ENCODE measurements around the gene AGT. TPM values are rescaled to one million over a fixed set of nuclear protein-coding genes. Genes with fewer than 3 reads are reported as not detected.
A peak's percentile ranks its signal among the peaks of the same experiment; 100 is the strongest.

The AGT gene
- total RNA-seq, 6 donors from 2014 or later, result 1.1 to 2.6 (median 1.7) TPM; not detected in 1

- no peak for DNase-seq
- TF ChIP-seq POLR2AphosphoS5 (IDR thresholded peaks at IDR 0.05) (no peak), POLR2A (IDR thresholded peaks at IDR 0.05) (no peak), CTCF (IDR thresholded peaks at IDR 0.05) (no peak)
- no peaks in the 10 kb centered on the region for H3K27me3 ChIP-seq
- no peak overlapping the region for H3K27ac ChIP-seq
- no peak overlapping the region for H3K4me3 ChIP-seq
- H3K9me3 ChIP-seq, result no peaks in the 10 kb centered on the region
- H3K4me1 ChIP-seq, result peaks cover 0 to 11% (median 0%) of the 10 kb centered on the region in 4 donors
- ATAC-seq (ENCODE audit: low FRiP score in 2 of 2), result peak in 1 of 2 donors; percentile 48
- peaks cover 12 to 94% (median 55%) of the 10 kb centered on the region in 4 donors for H3K36me3 ChIP-seq
- WGBS, 2 donors, result 23 to 39% methylated on average over 2 of the region's 2 CpGs
Observed at GRCh38 chr1:230681599-230681998, 32.3 kb downstream of the AGT start.

DNA sequence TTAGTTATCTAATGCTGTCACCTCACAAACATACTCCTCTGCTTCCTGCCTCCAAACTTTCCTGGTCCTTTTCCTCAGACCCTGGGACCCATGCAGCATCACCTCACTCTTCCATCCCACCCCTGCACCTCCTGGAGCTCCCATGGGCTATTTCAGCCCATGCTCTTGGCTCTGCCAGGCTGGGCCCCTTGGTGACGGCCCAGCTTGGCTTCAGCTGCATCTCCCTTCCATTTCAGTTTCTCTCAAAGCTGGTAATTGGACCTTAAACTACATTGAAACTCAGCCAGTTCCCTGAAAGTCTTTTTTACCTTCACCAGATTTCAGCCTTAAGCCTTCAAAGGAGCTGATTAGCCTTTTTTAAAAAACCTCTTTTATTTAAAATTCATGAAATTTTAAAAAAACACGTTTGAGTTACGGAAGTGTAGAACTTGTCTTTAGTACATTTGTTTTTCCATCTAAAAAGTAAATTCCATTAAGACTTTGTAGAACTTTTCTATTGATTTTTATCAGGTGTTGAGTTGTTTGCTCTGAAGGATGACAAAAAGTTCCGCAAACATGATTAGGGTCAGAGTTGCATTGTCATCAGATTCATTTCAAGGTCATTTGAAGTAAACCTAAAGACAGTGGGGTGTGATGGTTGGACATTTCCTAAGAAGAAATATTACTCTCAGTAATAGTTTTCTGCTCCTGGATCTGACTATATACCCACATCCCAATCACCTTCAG is 33.5 kb downstream of the AGT start:
- DNase-seq (no peak), ATAC-seq (ENCODE audit: low FRiP score in 2 of 2) (no peak)
- WGBS, 2 donors, result 52 to 65% methylated on average over 4 of the region's 4 CpGs
- Histone ChIP-seq H3K4me3 (no peak overlapping the region), H3K4me1 (peaks cover 0 to 11% (median 0%) of the 10 kb centered on the region in 4 donors), H3K36me3 (peaks cover 7 to 94% (median 51%) of the 10 kb centered on the region in 4 donors), H3K27ac (no peak overlapping the region), H3K27me3 (no peaks in the 10 kb centered on the region), H3K9me3 (no peaks in the 10 kb centered on the region)
- TF ChIP-seq POLR2AphosphoS5 (IDR thresholded peaks at IDR 0.05) (no peak), POLR2A (IDR thresholded peaks at IDR 0.05) (no peak)

GRCh38 chr1:230679825-230680224 is 34.1 kb downstream of the AGT start:
- H3K36me3 ChIP-seq, result peaks cover 7 to 94% (median 48%) of the 10 kb centered on the region in 4 donors
- ATAC-seq (ENCODE audit: low FRiP score in 2 of 2), result no peak
- 87 to 97% methylated on average over 2 of the region's 2 CpGs for WGBS, 2 donors
- no peak for TF ChIP-seq EP300 (IDR thresholded peaks at IDR 0.05)
- no peak for TF ChIP-seq POLR2AphosphoS5 (IDR thresholded peaks at IDR 0.05)
- TF ChIP-seq POLR2A (IDR thresholded peaks at IDR 0.05), result no peak
- no peak for TF ChIP-seq CTCF (IDR thresholded peaks at IDR 0.05)
- H3K4me3 ChIP-seq, result no peak overlapping the region
- H3K27me3 ChIP-seq, result no peaks in the 10 kb centered on the region
- peaks cover 0 to 11% (median 0%) of the 10 kb centered on the region in 4 donors for H3K4me1 ChIP-seq
- H3K27ac ChIP-seq, result no peak overlapping the region
- no peak for DNase-seq
- H3K9me3 ChIP-seq, result no peaks in the 10 kb centered on the region

DNA sequence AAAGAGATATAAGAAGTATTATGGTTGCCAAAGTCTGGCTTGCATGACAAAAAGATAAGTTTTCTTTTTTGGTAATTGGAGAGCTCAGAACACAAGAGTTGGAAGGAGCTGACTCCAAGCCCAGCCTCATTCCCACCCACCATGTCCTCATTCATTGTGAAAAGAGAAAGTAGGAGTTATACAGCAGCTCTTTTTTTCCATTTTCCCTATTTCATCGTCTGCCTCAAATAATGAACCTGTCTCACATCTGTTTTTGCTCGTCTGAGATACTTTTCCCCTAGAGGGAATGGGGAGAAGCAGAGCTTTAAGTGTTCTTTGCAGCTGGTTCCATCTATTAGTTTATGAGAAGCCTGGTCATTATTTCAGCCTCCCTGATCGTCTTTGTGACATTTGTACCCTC is 34.7 kb downstream of the AGT start:
- WGBS, 2 donors, result 74 to 82% methylated on average over 3 of the region's 3 CpGs
- TF ChIP-seq POLR2AphosphoS5 (IDR thresholded peaks at IDR 0.05) (no peak), EP300 (IDR thresholded peaks at IDR 0.05) (no peak), POLR2A (IDR thresholded peaks at IDR 0.05) (no peak), CTCF (IDR thresholded peaks at IDR 0.05) (no peak)
- Histone ChIP-seq H3K9me3 (no peaks in the 10 kb centered on the region), H3K4me3 (no peak overlapping the region), H3K27me3 (no peaks in the 10 kb centered on the region), H3K4me1 (peaks cover 0 to 11% (median 0%) of the 10 kb centered on the region in 4 donors), H3K36me3 (peaks cover 7 to 94% (median 45%) of the 10 kb centered on the region in 4 donors), H3K27ac (no peak overlapping the region)
- DNase-seq (no peak), ATAC-seq (ENCODE audit: low FRiP score in 2 of 2) (no peak)

DNA sequence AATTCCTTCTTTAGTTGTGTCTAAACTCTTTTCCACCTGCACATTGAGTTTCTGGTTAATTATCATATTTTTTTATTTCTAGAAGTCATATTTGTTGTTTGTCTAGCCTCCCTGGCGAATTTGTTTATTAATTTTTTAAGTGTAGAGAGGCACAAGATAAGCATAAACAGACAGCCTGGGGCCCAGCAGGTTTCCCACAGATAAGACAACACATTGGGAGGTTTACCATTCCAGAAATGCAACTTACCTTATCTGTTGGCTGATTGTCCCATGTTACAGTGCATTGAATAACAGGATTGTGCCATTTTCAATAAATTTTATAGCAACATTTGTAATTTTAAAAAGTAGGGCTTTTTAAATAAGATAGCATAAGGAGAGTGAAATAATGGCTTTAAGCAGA is 36.7 kb downstream of the AGT start:
- TF ChIP-seq POLR2AphosphoS5 (IDR thresholded peaks at IDR 0.05) (no peak), POLR2A (IDR thresholded peaks at IDR 0.05) (no peak), CTCF (IDR thresholded peaks at IDR 0.05) (no peak), EP300 (IDR thresholded peaks at IDR 0.05) (no peak)
- no peak for ATAC-seq (ENCODE audit: low FRiP score in 2 of 2)
- H3K4me1 ChIP-seq, result peaks cover 0 to 9% (median 0%) of the 10 kb centered on the region in 4 donors

More for the DNA sequence above, 36.7 kb downstream of the AGT start:
- Histone ChIP-seq H3K27me3 (no peaks in the 10 kb centered on the region), H3K4me3 (no peak overlapping the region), H3K9me3 (no peaks in the 10 kb centered on the region), H3K36me3 (peaks cover 7 to 96% (median 46%) of the 10 kb centered on the region in 4 donors), H3K27ac (no peak overlapping the region)
- no peak for DNase-seq
- 94% methylated on average over 1 of the region's 1 CpG for WGBS, 2 donors
